Measurements from ENCODE around the gene KHSRP. TPM values are rescaled to one million over a fixed set of nuclear protein-coding genes. Genes with fewer than 3 reads are reported as not detected.

The KHSRP gene
- total RNA-seq, 2 donors from 2014 or later, result 210 to 433 TPM

DNA sequence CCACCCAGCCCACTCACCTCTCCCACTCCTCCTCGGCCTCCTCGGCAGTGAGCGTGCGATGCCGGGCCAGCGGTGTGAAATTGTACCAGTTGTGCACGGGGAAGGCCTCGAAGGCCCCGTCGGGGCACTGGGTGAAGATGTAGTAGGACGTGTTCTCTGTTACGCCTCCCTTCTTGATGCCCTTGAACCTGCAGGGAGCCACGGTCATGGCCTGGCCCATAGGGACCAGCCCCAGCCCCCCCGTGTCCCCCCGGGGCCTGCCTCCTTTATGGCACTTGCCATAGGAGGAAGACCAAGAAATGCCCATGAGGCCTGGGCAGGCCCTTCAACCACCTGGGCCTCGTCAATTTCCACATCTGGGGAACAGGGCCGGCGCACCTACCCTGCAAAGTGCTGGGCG, 37.2 kb downstream of the KHSRP start:
- peaks cover 15% of the 10 kb centered on the region for H3K36me3 ChIP-seq
- no peak overlapping the region for H3K9ac ChIP-seq (ENCODE audit: low read depth in 2 of 2, low read length in 2 of 2)
- no peaks in the 10 kb centered on the region for H3K27me3 ChIP-seq

DNA sequence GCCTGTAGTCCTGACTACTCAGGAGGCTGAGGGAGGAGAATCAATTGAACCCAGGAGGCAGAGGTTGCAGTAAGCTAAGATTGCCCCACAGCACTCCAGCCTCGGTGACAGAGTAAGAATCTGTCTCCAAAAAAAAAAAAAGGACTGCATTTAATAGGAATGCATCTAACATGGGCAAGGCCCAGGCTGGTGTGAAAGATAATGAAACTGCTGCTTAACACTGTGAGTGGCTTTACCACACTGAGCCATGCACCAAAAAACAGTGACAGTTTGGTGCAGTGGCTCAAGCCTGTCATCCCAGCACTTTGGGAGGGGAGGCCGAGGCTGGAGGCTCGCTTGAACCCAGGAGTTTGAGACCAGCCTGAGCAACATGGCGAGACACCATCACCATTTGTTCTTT, 40.2 kb downstream of the KHSRP start:
- TF ChIP-seq, protein P1, sequence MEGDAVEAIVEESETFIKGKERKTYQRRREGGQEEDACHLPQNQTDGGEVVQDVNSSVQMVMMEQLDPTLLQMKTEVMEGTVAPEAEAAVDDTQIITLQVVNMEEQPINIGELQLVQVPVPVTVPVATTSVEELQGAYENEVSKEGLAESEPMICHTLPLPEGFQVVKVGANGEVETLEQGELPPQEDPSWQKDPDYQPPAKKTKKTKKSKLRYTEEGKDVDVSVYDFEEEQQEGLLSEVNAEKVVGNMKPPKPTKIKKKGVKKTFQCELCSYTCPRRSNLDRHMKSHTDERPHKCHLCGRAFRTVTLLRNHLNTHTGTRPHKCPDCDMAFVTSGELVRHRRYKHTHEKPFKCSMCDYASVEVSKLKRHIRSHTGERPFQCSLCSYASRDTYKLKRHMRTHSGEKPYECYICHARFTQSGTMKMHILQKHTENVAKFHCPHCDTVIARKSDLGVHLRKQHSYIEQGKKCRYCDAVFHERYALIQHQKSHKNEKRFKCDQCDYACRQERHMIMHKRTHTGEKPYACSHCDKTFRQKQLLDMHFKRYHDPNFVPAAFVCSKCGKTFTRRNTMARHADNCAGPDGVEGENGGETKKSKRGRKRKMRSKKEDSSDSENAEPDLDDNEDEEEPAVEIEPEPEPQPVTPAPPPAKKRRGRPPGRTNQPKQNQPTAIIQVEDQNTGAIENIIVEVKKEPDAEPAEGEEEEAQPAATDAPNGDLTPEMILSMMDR (IDR thresholded peaks at IDR 0.05), result no peak
- intact Hi-C loops (cut with DNase I), result no loop called here
- Histone ChIP-seq H3K27me3 (no peaks in the 10 kb centered on the region), H3K36me3 (peaks cover 27% of the 10 kb centered on the region), H3K4me1 (no peaks in the 10 kb centered on the region), H3K27ac (no peak overlapping the region), H3K9ac (ENCODE audit: low read depth in 2 of 2, low read length in 2 of 2) (no peak overlapping the region), H3K9me3 (no peaks in the 10 kb centered on the region), H3K4me3 (no peak overlapping the region)
- no peak for DNase-seq

More for the DNA sequence above, 37.2 kb downstream of the KHSRP start:
- TF ChIP-seq, protein P1 (IDR thresholded peaks at IDR 0.05), result no peak
- H3K4me1 ChIP-seq, result peaks cover 8% of the 10 kb centered on the region
- no peak for DNase-seq
- H3K9me3 ChIP-seq, result no peaks in the 10 kb centered on the region
- no peak overlapping the region for H3K4me3 ChIP-seq
- no peak overlapping the region for H3K27ac ChIP-seq
- intact Hi-C loops (cut with DNase I), result no loop called here

DNA sequence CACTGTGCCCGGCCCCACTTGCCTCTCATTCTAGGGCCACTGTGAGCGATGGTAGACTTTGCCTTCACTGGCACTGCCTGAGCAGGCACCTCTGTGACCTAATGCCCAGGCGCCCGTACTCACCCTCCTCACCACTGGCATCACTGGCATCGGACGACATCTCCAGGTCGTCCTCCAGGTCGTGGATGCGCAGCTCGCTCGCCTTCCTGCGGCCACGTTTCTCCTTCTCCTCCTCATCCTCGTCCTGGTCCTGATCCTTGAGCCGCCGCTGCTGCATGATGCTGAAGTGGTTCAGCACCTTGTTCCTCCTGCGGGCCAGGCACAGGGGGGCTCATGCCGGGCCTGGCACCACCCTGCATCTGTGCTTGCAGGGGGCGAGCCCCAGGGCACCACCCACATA, 41.4 kb downstream of the KHSRP start:
- no peaks in the 10 kb centered on the region for H3K9me3 ChIP-seq
- peaks cover 16% of the 10 kb centered on the region for H3K36me3 ChIP-seq
- no peaks in the 10 kb centered on the region for H3K27me3 ChIP-seq
- intact Hi-C loops (cut with DNase I), result no loop called here
- H3K4me1 ChIP-seq, result no peaks in the 10 kb centered on the region
- H3K4me3 ChIP-seq, result no peak overlapping the region
- H3K9ac ChIP-seq (ENCODE audit: low read depth in 2 of 2, low read length in 2 of 2), result no peak overlapping the region
- TF ChIP-seq, protein P1 (IDR thresholded peaks at IDR 0.05), result no peak
- no peak overlapping the region for H3K27ac ChIP-seq
- no peak for DNase-seq

DNA sequence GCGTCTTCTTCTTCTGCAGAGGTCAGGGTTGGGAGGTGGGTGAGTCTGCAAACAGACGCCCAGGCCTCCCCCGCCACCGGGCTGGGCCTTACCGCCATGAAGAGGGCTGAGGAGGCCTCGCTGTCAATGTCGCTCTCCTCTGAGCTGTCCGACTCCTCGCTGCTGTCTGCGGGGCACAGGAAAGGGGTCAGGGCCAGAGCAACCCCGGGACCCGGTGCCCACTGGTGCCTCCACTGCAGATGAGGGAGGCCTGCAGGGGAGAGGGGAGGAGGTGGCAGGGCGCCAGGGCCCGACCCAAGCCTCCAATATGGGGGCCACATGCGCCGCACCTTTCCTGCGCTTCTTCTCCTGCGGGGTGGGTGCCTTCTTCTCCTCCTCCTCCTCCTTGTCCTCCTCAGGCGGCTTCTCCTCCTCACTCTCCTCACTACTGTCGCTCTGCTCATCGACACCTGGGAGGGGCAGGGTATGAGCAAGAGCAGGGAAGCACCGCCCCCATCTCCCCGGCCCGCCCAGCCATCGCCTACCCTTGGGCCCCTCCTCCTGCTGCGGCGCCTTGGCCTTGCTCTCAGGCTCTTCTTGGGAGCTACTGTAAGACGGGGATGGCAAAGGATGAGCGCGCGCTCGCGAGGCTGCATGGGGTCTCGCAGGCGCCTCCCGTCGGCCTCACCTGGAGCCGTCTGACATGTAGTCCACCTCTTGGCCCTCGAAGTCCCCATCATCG, 43.4 kb downstream of the KHSRP start:
- Histone ChIP-seq H3K9ac (ENCODE audit: low read depth in 2 of 2, low read length in 2 of 2) (no peak overlapping the region), H3K36me3 (peaks cover 14% of the 10 kb centered on the region), H3K27ac (no peak overlapping the region), H3K4me1 (no peaks in the 10 kb centered on the region), H3K4me3 (no peak overlapping the region), H3K27me3 (no peaks in the 10 kb centered on the region), H3K9me3 (no peaks in the 10 kb centered on the region)
- TF ChIP-seq, protein P1 (IDR thresholded peaks at IDR 0.05), result no peak
- intact Hi-C loops (cut with DNase I), result no loop called here
- no peak for DNase-seq

DNA sequence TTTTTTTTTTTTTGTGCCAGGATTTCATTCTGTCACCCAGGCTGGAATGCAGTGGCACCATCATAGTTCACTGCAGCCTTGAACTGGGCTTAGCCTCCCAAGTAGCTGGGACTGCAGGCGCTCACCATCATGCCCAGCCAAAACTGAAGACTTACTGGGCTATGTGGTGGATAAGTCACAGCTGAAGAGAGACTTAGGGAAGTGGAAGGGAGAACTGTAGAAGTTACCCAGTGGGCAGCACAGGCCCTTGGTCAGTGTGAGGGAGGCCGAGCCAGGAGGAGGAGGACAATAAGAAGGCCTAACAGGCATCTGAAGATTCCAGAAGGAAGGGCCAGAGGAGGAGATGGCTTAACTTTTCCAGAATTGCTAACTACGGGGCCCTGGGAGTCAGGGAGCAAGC, 44.9 kb downstream of the KHSRP start:
- Histone ChIP-seq H3K9ac (ENCODE audit: low read depth in 2 of 2, low read length in 2 of 2) (no peak overlapping the region), H3K27ac (no peak overlapping the region), H3K4me3 (no peak overlapping the region), H3K27me3 (no peaks in the 10 kb centered on the region), H3K9me3 (no peaks in the 10 kb centered on the region), H3K4me1 (no peaks in the 10 kb centered on the region), H3K36me3 (peaks cover 14% of the 10 kb centered on the region)
- no peak for DNase-seq
- TF ChIP-seq, protein P1 (IDR thresholded peaks at IDR 0.05), result no peak
- intact Hi-C loops (cut with DNase I), result no loop called here
